GM18519 (cell line): ENCODE results near the gene EN1.

Experiments used
- ATAC-seq: cut with Tn5 transposase; IDR thresholded peaks from one replicate; pipeline ENCODE4 v1.9.1; 2021; ENCODE audit warnings: mild to moderate bottlenecking, moderate library complexity; ENCODE audit not compliant: unreplicated experiment, low FRiP score

EN1 gene

DNA sequence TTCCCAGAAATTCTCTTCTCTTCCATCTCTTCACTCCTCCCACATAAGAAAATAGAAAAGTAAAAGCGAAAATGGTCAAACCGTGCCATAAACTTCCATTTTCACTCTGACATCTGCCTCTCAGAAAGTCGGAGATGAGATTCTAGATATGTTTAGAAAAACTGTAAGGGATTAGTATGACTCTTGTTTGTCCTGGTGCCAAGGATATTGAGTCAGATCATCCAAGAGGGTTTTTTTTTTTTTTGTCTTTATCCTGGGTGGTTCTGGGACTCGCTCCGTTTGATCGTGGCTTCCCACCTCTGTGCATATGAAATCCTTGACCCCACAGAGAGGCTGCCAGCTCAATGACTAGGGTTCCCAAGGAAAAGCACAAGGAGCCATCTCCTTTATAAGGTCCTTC, 17.3 kb downstream of the EN1 start:
- ATAC-seq = no peak

DNA sequence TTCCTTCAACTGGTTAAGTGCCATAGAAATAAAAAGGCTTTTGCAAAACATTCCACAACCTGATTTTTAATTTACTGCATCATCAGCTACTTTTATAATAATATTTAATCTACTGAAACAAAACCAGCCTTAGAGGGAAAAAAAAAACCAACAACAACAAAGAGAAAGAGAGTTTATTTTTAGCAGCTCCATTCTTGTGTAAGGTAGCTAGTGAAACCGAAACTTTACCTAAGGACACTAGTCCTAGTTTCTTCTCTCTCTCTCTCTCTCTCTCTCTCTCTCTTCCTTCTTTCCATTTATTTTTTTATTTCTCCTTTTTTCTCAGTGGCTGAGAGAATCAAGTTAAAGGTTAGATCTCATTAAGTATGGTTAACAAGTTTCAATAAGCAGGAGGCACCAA, 21.4 kb downstream of the EN1 start:
- no peak for ATAC-seq

DNA sequence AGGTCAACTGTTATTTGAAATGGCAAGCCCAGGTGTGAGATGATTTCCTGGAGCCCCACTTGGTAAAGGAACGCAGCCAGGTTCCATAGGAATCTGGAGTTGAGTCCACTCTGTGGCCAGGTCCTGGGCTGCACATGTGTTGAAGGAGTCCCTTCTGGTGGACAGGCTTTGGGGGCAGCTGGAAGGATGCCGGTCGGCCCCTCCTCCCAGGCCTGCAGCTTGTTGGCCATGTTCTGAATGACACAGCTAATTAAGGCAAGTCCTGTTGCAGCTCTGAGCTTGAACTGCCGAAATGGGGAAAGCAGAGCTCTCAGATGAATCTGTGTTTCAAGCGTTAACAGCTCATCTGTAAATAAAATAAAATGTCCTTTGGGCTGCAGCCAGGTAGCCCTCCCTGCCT, 23.8 kb downstream of the EN1 start:
- ATAC-seq = no peak

DNA sequence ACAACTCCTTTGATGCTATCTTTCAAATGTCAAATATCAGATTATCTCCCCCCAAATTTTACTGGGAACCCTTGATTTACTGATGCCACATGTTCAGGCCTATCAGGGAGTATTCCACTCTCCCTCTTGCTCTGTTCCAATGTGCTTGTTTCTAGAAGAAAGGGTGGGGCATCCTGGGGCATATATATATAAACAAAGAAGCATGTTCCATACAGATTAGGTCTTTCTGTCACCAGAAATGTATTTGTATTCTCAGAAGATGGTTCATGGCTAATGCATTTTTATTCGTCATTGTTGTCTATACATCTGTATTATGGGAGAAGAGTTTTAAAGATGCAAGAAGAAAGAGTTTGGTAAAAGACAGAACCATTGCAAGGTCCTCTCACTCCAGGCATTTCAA, 24.9 kb downstream of the EN1 start:
- ATAC-seq = no peak

DNA sequence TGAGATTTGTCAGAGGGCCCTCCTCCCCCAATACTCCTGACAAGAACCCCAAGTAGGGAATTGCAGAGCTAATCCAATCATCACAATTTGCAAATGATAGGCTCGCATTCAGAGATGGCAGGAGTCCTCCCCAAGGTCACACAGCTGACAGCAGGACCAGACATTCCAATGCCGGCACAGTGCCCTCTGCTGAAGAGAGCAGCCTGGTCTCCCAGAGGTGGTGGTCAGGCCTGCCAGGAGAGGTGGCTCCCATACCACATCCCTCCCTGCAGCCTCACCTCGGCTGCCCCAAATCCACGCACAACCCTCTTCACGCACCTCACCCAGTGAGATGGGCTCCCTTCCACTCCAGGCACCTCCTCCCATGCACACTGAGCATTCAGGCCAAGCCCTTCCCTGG, 25.4 kb downstream of the EN1 start:
- ATAC-seq = no peak

DNA sequence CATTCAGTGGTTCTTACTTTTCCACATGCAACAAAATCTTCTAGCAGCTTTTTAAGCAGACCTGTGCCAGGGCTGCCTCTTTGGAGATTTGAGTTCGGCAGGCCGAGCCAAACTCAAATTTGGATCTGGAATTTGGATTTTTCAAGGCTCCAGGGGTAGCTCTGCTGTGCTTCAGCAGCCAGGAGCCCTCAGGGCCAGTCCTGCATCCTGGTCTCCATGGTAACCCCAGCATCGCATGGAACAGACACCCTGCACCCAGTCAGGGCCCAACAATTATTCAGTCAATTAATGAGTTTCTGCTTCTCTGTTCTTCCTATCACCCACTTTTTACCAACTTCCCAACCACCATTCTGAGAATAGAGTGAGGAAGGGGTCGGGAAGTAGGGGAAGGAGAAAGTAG, 30.0 kb downstream of the EN1 start:
- ATAC-seq = no peak

DNA sequence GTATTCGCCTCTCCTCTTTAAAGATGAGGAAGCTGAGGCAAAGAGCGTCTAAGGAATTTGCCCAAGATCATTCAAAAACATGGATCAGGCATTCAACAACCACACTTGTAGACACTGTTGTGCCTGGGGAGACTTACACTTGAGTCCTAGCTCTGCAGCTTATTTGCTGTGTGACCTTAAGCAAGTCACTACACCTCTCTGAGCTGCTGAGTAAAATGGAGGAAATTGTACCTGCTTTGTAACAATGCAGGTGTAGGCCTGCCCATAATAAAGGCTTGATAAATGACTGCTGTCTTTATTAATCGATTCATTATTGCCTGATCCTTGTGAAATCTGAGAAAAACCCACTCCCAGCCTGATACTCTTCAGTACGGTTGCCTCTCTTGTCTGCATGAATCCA, 30.8 kb downstream of the EN1 start:
- ATAC-seq = no peak

DNA sequence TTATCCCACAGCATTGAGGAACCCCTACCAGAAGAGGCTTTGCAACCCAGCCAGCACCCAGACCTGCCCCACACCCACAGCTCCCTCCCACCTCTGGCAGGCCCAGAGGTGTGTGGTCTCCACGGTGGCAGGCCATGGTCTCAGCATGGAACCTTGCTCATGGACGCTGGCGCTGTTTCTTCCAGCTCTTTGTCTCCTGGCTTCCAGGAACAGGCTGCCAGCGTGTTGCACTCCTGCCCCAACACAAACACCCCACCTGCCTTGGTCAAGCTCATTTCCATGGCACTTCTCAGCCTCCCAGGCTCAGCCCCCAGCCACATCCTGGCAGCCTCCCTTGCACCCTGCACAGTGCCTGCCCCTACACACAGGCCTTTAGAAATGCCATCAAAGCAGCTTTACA, 31.7 kb downstream of the EN1 start:
- no peak for ATAC-seq

DNA sequence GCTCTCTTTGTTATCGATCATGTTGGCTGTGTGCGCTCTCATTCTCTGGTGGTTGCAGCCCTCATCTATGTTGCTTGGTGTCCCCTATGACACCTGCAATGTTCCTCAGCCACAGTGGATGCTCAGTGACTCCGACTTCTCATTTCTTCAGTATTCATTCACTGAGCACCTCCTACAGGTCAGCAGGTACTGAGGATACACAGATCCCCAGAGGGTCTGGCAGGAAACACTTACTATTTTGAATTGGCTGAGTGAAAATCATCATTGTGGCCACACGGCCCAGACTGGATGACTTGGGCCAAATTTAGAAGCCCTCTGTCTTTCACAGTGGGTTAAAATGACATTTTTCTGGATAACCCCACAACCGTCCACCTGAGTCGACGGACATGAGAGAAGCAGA, 32.1 kb downstream of the EN1 start:
- no peak for ATAC-seq

DNA sequence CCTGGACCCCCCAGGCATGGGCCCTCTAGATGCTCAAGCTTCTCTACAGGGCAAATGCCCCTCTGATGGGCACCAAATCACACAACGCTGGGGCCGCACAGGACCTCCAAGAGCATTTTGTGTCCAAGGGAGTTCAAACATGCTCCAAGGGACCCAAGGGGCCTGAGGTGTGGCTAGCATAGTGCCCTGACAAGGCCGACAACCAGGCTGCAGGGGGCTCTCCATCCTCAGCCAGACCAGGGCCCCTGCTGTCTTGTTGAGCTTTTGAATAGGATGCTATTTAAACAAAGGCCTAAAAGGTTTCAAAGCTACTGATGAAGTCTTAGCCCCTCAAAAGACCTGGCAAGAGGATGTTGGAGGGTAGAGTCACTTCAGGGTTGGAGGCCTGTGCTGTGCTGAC, 33.1 kb downstream of the EN1 start:
- no peak for ATAC-seq

DNA sequence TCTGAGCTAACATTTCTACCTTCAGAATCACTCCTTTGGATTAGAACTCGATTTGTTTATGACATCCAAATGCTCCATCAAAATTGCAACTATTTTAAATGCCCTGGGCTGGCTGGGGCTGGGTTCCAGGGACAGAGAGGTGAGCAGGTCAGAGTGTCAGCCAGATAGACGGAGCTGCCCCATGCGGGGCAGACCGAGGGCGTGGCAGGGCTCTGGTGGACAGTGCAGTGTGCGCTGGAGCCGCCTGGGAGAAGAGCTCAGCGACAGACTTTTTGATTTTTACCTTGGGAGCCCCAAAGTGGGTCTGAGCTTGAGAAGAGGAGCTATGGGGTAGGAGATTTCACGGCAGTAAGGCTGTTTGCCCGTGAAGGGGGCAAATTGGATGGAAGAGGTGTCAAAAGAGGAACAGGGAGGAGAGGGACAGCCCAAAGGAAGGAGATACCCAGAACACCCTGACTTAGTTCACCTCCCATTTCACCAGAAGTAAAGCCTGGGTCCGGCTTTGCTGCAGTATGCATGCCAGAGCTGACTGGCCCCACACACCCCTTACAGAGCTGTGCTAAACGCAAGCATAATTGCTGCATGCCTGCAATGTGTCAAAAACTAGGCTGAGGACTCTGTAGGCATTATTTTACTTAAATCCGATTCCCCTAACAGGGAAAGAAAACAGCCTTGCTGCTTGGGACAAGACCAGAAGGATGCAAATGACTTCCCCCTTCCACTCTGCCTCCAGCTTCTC, 33.7 kb downstream of the EN1 start:
- no peak for ATAC-seq

DNA sequence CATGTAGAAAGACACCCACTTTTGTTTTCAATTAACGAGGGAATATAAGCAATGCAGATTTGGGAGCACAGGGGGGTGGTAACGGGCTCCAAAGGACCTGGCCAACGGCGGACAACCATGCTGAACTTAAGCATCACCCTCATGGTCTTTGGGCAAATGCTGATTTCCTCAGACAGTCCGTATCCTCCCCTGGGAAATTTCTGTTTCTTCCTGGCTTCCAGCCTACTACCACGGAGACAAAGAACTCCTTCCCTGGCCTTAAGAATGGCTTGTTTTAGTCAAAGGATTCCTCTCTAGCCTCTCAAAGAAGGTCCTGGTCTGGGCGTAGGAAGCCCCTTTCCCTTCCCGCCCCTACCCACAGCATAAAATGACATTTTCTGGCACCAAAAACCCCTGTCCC, 34.3 kb downstream of the EN1 start:
- ATAC-seq = no peak

DNA sequence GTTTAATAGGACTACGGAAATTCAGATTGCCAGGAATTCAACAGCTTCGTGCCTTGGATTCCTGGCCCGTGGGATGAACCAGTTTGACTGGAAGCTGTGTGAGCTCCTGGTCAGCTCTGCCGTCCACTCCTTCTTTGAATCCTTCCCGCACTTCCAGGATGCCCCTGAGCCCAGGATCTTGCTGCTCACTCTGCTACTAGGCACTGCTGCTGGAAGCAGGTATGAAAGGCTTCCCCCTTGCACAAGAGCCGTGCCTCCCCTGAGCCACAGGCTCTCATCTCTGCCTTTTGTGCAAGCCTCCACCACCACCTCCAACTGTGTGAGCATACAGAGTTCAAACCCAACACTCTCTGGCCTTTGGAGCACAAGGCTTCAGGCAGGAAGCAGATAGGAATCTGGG, 34.9 kb downstream of the EN1 start:
- ATAC-seq = no peak

DNA sequence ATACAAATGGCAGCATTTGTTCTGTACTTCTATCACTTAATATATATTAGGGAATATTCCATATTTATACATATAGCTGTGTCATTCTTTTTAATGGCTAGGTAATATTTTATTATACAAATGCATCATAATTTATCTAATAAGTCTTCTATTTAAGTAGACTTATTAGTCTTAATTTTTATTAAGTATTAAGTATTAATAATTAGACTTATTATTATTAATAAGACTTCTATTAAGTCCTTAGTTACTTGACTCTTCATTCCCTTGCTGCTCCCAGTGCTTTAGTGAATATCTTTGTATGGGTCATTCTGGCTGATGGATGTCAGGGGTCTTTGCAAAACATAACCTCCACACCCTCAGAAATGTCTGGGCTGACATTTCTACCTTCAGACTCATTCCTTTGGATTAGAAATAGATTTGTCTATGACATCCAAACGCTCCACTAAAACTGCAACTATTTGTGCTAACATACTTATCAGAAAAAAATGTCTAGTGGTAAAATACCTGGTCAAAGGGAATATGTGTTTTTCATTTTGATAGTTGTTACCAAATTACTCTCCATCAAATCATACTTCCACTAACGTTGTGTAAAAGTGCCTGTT, 35.8 kb downstream of the EN1 start:
- no peak for ATAC-seq

DNA sequence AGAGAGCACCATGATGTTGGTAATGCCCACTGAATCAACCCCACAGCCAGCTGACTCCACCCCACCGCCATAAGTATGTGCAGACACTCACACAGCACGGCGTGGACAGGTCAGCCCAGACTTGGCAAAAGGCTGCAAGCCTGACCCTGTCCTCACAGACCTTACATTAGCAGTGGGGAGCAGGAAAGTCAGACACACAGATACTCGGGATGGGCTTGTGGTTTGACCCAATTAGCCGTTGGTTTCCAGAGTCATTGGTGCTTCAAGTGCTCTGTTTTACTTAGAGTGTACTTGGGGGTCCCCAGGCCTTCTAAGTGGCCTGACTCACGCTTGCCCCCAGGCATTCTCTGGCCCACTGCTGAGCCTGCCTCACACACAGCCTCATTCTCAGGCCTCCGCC, 36.7 kb downstream of the EN1 start:
- no peak for ATAC-seq

DNA sequence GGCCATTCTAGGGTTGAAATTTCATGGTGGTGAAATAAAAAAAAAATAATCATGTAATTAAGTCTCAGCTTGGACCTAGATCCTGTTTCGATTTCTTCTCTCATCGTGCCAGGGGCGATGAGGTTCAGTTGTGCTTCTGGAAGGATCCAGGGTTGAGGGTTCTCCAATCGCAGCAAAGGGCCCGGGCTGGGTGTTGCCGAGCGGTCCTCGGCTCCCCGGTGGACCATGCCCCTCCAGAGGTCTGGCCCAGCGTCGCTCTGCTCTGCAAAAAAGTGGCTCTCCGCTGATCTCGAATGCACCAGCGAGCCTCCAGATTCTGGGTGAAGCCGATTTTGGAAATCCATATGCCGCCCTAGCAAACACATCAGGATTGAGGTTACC, 39.0 kb downstream of the EN1 start:
- no peak for ATAC-seq

DNA sequence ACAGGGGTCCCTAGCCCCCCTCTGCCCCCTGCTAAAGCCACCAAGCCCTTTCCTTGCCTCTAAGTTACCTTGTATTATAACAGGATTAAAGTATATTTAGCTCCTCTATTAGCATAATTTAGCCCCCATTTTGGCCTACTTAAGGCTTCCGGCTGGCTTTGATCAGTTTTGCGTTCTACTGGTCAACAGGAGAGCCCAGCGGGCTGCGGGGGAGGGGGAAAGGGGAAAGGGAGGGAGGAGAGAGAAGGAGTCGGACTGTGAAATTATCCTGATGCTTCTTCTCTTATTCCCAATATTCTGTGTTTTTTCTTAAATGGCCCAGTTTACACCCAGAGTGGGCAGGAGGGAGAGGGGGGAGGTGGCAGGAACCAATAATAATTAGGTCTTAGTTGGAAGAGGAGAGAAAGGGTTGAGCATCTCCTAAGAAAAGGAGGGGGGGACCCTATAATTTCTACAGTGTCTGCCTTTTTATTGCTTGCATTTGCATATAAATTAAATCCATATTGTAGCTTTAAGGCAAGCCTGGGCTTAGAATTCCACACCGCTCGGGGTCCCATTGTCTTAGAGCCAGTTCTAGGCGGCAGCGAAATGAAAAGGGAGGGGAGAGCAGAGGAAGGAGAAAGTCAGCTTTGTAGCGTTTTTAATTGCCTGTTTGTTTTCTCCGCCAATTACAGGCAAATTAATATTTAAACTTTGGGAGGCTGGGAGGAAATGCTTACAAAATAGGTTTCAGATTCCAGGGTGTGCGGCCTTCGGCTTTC, 39.6 kb downstream of the EN1 start:
- no peak for ATAC-seq

DNA sequence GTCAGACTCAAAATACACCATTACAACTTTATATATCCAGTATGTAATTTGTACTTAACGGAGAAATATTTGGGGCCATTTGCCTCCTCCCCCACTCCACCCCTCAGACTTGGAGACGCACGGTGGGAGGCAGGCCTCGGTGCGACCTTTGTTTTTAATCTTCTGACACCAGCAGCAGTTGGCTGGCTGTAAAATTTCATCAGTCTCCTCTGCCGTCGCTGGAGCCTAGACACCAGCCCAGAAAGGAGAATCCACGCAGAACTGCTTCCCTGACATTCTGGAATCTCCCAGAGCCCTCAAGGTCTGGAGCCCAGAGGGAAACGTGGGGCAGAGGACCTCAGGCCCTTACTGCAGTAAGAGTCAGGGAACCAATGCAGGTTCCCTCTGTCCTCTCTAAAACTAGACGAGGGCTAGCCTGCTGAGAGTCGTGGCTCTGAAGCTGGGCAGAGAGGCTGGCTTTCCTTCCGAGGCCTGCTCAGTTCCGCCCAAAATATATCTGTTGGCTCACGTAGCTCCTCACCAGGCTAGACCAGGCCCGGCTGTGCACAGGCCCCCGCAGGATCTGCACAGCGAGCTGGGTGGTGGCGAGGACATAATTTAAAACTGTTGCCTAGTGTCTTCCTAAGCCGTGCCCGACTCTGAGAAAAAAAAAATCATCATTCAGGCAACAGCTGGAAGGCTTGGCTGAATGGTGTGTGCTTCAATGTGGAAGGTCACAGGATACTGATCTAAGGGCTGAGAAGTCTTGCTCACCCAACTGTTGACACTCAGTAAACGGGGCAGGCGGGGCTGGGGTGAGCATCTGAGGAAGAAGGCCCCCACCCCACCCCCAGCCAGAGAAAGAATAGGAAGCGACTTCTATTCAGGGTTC, 40.4 kb downstream of the EN1 start:
- ATAC-seq = no peak

DNA sequence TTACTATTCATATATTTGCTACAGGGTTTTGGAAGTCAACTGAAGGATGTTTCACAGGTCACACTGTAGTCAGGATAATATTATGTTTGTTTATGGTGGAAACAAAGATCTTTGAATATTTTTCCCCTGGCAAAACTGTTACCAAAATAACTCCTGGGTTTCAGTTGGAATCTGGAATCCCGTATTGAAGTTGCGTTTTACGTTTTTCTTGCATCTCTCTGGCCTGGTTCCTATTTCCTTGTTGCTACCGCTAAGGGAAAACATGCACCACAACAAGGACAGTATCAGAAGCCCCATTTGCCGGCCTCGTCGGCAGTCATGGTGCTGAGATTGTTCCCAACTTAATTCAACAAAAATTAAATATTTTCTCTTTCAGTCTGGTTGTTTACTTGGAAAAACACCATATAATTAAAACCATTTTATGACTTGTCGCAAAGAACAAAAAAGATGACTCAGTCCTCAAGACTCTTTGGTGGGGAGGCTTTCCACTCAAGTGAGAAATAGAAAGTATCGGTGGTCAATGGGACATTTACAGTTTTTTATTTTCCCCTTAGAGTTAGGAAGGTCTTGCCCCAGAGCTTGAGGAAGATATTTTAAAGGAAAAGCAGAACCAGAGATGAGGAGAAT, 42.3 kb downstream of the EN1 start:
- no peak for ATAC-seq

DNA sequence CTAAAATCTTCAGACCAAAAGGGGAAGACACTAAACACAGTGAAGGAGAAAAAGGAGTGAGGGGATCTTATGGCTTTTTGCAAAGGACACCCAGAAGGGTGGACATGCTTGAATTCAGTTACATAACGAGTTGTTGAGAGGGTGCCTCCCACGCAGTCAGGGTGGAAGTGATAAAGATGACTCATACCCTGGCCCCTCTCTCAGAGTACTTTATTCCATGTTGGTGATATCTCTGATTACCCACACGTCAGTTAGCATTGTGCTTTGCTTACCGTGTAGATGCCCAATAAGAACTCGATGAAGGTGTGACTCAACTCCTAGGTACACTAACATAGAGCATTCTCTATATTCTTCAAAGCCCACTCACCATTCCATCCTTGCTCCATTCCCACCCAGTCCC, 44.4 kb downstream of the EN1 start:
- no peak for ATAC-seq

DNA sequence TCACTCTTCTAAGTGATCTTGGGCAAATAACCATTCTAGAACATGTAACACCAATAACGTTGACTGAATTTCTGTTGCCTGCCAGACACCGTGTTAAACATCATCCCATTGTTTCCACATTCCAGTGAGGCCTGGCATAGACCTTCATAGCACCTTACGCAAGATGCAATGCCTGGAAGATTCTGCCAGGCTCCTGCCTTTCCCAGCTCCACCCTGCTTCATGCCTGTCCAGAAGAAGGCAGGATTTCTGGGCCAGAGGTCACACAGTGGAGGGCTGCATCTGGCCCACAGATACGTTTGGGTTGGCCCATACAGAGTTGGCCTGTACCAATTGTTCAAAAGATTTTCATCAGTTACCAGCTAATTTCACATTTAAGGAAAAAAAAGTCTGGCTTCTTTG, 46.3 kb downstream of the EN1 start:
- no peak for ATAC-seq
